Activated CD8-positive, alpha-beta memory T cell treated with anti-CD3 and anti-CD28 coated beads, Interleukin-2, amount 50 U/mL, for 4 hours (primary cell): ENCODE results near the gene STK38L.
"Not testable (repeated sequence)": the region's sequence is repeated elsewhere in the genome, so short reads cannot be mapped to it uniquely, and the experiment has no call there.

Experiments used
- DNase-seq: peaks from one replicate; pipeline ENCODE4 v3.0.0-alpha.2; 2020

The STK38L gene

DNA sequence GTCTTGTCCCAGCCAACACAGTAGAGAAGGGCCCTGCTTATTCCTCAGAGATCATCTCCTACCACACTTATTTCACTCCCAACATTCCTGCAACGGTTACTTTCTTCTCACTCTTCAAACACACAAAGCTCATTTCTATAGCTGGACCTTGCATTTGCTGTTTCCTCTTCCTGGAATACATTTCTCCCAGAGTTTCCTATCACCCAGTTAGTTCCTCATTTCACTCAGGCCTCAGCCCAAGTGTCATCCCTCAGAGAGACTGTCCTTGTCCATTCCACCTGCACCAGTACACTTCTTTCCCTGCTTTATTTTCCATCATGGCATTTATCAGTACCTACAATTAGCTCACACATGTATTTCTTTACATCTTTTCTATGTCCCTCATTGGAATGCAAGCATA, 14.7 kb upstream of the STK38L start:
- DNase-seq = no peak

DNA sequence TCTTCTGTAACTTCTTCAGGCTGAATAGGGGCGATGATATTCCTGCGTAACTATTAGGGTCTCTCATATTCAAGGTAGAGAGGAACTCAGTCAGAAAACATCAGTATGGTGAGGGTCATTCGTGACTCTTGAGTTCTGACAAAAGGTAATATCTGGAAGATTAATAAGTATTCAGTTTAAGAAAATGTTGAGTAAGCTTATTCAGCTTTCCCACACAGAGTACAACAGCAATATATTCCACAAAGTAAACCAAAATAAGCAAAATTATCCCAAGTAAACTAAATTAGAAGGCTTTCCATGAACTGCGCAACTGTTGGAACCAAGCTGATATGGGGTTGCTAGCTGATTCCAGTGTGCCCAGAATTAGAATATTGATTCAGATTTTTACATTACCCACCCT, 12.7 kb upstream of the STK38L start:
- DNase-seq = not testable (repeated sequence)

DNA sequence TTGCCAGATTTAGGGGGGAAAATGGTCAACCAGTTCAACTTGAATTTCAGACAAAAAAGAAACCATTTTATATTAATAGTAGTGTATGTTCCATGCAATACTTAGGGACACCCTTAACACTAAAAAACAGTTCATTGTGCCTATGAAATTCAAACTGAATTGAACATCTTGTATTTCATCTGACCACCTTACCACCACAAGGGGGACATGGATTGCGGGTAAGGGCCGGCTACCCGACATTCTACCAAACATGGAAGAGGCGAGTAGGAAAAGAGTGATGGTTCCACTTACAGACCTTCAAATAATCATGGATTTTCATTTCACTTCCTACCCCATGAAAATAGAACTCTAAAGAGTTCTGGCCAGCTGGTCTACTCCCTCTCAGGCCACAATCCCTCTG, 10.3 kb upstream of the STK38L start:
- DNase-seq = no peak

DNA sequence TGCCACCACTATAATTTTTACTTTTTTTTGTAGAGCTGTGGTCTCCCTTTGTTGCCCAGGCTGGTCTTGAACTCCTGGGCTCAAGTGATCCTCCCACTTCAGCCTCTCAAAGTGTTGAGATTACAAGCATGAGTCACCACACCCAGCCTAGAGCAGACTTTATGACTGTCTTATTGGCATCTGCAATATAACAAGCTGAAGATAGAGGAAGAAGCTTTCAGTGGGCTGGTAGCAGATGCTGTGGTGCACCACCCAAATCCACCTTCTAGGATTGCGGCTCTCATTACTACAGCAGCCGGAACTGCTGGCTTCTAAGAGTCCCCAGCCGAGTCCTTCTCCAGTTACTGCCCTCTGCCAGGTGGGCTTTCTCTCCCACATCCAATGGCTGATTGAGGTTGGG, 7.6 kb upstream of the STK38L start:
- no peak for DNase-seq

DNA sequence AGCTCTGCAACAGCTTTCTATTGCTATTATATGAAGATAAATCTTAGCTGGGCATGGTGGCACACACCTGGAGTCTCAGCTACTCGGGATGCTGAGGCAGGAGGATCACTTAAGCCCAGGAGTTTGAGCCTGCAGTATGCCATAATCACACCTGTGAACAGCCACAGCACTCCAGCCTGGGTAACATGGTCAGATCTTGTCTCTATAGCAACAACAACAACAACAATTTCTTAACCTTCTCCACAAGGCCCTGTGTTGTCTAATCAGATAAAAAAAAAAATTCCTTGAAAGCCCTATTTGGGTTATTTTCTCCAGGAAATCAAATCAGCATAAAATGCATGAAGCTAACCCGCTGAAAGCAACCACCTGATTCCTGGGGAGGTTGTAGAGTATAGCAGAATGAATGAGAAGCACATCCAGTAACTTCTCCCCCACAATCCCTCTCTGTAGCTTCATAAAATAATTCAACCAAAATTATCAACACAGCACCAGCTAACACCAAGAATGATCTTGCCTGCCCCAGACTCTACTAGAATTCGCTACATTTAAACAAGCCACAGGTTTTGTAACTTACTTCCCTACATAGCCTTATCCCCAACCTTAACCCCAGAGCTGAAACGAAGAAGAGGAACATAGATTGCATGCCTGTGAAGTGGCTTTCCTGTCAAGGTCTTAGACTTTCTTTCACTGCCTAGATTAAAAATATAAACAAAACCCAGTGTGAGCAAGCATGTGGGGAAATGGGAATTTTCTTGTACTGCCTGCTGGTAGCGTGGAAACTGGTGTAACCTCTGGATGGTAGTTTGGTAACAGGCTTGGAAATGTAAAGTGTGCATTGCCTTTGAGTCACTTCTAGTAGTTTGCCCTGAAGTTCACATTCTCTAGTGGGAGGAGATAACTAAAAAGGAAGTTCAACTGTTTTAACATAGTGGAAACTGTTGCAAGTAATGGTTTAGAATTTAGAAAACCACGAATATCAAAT, 6.0 kb upstream of the STK38L start:
- DNase-seq = no peak

DNA sequence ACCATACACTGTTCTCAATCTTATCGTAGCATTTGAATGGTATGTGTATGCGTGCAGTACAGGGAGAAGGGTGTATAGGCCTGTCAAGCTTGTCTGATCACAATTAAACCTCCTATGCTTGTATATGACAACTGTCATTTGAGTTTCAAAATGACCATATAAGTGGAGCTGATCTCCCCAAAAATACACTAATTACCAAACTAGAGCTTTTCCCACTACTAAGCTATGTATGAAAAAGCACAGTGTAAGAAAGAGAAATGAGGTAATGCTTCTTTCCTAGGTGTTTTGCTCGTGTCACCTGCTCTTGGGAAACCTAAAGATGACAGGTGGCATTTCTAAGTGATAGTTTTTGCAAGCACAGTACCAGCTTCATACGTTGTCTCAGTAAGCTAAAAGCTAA, 1.1 kb upstream of the STK38L start:
- DNase-seq = no peak

DNA sequence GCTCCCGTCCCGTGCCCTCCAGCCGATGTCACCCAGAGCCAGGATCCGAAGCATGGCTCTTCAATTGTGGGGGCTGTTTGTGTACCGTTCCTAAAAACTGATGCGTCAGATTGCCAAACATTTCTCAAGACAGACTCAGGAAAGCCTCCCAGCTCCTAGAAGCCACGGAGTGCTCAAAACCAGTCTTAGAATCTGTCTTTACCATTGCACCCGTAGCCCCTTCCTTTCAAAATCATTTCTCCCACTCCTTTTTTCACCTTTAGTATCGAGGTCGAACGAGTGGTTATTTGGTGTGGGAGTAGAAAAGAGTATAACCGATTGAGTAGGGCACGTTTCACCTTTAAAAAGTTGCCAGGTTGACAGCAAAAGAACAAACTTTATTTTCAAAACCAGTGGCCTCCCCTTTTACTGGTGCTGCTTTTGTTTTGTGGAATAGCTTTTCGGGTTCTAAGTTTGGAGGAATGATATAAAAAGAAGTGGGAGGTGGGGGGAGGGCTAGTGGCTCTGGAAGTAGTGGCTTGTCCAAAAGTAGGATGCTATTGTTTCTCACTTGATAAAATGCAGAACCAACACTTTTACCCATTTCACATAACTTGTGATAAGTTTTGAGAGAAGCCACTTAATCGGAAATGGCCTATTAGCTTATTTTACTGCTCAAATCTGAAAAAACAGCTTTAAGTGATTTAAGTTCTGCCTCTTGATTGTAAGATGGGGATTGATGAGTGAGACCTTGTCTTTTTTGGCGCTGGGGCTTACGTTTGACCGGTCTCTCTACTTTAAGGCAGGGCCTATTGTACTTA, 803 bp downstream of the STK38L start:
- no peak for DNase-seq

DNA sequence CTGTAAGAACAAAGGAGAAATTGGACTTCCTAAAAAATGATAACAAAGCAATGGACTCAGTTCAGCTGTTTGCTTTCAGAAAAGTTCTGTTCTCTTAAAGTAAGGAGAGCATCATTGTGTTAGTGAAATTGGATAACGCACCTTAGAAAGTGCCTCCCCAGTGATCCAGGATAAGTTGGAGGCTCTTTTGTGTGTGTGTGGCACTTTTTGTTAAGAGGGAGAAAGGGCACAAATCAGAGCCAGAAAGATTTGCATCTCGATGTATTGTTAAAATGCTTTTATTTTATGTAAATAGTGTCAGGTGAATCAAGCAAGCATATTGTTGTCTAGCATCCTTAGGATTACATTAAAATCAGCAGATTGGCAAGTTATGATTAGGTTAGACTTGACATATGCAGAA, 2.1 kb downstream of the STK38L start:
- no peak for DNase-seq

DNA sequence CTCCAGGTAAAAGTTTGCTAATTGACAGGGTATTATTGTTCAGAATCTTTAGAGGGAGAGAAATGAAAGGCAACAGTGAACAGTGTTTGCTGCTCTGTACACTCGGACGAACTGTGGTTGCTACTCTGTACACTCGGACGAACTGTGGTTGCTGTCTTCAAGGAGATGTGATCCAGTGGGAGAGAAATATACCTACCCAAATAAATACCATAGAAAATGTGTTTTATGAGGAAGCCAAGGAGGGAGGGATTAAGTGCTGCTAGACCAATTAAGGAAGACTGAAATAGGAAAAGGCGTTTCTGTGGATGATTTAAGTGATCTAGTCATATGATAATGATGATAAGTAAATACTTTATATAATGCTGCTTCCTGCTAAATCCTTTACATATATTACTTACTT, 2.7 kb downstream of the STK38L start:
- DNase-seq = no peak

DNA sequence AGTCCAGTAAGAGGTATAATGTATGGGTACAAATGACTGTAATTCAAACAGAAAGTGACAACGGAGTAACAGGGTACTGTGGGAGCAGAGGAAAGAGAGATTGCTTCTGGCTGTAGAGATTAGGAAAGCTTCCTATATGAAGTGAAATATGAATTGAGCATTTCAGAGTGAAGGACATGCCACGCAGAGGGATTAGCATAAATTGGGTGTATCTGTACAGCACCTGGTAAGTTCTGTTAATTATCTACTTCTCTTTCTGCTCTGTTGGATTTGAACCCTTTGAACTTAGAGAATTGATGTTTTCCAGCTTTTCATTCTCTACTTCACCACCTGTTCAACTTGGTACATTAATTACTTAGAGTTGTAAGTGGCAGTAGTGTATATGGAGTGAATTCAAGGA, 8.8 kb downstream of the STK38L start:
- no peak for DNase-seq

DNA sequence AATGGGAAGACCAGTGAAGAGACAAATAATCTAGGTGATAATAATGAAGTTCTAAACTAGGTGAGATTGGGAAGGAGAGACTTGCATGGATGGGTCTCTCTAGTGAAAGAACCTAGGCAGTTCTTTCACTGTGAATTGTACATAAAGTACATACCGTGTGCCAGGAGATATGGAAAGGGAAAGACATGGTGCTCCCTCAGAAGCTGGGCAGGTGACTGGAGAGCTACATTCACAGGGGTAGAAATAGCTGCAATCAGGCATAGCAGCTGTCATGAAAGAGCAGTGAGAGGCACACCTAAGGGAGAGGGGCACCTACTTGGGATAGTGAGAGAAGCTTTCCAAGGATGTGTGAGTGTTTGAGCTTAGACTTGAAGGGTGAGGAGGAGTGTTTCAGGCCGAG, 9.3 kb downstream of the STK38L start:
- no peak for DNase-seq

DNA sequence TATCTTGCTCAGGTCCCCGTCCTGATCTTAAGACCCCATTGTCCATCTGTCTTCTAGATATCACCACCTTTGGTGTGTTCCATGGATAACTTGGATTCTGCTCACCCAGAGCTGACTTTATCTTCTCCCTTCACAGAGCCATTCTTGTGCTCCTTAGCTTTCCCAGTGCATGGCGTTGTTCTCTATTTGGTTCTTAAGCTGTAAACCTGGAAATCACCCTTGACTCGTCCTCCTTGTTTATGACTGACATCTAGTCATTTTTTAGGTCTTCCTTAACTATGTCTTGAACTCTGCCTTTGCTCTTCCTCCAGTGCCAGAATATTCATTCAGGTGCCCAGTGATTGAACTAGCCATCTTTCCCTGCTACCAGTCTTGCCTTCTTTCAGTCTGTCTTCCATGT, 11.7 kb downstream of the STK38L start:
- no peak for DNase-seq

DNA sequence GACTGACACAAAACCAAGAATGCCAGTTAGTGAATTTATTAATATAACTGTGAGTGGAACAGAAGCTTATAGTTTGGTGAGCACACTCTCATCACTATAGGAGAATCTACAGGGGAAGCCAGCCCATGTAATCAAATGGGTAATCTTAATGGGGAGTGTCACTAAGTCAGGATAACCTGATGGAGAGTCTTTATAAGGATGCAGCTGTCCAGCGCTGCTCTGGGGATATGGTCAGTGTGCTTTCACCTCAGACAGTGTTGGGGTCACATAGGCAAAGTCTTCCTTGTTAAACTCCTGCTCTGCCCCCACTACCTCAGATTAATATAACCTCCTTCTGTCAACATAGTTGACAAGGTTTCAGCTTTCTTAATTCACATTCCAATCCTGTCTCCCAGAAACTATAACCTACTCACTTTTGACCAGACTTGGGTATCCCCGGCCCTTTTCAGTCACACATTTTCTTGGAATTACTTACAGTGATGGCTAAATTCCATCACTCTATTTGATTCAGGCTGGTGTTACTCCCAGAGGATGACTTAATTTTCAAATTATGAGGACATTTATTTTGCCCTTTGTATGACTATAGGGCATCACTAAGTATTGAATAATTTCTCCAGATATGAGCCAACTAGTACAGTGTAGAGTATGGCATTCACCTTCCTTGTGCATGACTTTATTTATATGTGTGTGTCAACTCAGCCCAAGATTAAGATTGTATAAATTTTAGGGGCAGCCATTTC, 13.2 kb downstream of the STK38L start:
- no peak for DNase-seq

DNA sequence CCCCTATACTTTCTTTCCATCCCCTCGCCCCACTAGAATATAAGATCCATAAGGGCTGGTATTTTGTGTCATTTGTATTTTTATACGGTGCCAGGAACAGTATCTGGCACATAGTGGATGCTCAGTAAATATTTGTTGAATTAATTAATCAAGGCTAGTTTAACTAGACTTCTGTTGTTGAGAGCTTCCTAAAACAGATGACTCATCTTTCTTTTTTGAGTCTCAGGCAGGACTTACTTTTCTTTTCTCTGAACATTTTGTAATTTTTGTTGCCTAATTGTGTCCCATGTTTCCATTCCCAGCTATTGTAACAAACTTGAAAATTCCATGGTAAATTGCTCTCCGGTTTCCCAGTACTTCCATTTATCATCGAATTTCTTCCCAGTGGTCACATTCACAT, 16.7 kb downstream of the STK38L start:
- DNase-seq = no peak

DNA sequence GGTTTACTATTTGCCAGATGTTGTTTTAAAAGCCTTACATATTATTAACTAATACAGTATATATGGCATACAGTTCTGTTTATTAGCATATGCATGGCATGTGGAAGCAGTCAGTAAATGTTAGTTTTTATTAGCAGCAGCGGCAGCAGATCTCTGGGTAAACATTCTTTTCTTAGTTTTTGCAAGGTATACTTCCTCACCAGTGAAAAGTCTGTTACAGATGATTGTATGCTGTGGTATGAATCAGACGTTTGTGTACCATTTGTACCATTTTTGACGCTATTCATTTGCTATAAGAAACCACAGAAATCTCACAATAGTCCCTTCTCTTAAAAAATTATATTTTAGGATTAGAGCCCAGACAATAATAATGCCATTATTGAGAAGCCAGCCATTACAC, 17.8 kb downstream of the STK38L start:
- no peak for DNase-seq

DNA sequence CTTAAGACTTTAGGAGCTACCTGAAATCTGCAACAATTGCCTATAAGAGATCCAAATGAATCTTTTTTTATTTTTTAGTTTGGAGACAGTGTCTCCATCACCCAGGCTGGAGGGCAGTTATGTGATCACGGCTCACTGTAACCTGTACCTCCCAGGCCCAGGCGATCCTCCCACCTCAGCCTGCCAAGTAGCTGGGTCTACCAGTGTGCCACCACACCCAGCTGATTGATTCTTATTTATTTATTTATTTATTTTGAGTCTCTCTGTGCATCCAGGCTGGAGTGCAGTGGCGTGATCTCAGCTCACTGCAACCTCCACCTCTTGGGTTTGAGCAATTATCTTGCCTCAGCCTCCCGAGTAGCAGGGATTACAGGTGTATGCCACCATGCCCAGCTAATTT, 26.1 kb downstream of the STK38L start:
- DNase-seq = no peak

DNA sequence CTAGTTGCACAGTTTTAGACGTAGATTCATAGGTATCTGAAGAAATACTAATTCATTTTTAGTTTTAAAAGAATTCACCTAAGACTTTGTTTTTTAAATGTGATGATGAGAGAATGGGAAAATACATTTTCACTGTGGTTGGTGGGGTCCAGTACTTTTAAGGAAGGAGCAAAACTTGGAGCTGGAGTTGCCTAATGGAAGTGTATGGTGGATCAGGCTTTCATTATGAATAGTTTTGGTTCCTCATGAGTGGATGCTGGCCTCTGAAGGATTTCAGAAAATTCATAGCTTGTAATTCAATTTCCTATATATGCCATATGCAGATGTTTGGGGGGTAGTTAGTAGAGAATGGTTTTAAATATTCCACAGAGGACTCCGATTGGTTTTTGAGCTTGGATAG, 27.1 kb downstream of the STK38L start:
- DNase-seq = no peak

DNA sequence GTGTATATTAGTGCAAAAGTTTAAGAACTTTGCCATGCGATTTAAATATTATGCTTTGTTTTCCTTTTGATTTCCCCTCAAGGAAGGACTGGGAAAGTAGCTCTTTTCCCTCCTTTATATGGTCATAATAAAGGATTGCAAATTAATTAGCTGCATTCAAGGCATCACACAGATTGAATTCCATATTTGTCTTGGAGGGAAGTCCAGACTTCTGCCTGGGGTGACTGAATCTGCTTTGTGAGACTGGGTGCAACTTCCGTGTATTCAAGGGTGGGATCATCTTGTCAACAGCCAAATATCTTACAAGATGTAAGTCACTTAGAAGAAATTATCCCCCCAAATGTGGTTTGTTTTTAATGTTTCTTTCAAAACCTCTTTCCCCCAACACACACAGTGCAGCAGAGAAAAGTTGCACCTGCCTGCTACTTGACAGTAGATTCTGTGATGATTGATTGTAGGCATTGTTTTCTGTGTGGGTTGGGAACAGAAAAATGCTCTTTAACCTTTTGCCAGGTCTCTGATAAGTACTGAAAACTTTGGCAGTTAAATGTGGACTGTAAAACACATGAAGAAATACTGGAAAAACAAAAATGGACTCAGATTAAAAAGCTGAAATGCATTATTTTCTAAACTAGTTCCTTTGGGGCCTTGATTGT, 28.4 kb downstream of the STK38L start:
- no peak for DNase-seq

DNA sequence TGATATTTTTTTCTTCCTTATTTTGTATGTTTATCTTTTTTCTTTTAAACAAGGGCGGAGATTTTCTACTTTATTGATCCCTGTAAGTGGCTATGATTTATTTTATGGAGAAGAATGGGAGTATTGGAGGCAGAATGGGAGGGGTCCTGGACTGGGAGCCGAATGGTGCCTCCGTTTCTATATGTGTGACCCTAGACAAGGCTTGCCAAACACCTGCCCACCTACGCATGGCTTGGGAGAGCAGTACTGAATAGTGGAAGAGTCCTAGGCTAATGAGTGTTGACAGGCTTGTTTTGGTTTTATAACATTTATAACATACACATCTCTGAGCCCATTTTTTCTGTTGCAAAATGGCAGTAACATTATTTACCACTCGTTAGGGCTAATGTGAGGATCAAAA, 29.0 kb downstream of the STK38L start:
- DNase-seq = no peak

DNA sequence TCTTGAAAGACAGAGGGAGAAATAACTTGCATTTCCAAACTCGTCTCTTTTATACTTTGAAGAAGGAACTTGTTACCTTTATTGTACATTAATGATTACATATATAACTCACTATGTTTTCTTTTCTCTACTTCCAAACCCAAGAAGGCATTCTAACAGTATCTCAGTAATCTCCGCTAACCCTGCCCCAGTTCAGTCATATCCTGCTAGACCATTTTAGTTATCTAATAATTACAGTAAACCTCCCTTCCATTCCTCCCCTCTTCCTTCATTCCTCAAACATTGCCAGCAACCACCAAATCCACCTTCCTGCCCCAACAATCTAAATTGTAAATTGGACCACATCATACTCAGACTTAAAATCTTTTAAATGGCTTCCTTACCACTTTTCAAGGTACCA, 30.6 kb downstream of the STK38L start:
- no peak for DNase-seq

DNA sequence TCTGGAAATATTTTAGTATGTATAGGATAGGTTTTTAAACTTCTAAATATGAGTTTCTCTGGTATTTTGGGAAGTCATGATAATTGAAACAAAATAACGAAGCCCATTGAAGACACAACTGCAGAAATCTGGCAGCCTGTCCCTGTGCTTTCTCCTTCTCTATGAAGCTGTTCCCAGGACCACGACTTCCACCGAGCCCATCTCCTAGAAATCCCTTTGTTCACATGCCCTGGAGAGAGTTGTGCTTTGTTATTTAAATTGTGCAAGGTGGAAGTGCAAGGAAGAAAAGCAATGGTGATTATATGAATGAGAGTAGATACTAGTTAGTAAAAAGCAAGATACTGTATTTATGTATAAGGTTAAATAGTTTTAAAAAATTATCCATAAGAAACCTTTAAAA, 32.2 kb downstream of the STK38L start:
- no peak for DNase-seq

DNA sequence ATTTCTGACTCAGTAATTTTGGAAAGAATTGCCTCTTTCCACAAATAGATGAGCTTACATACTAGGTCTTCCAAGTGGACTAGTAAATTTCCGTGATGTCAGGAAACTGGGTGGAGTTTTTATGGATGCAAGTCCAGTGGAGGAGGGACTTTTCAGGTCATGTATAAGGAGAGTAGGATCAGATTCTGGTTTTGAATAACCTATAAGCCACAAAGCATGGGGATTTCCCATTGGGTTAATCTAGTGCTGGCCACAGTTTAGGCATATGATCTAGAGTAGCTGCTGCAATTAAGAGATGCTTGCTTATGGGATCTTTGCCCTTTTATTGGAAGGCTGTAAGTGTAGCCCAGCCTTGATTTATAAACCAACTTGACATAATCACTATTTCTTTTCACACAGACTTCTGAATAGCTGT, 33.8 kb downstream of the STK38L start:
- DNase-seq = no peak

DNA sequence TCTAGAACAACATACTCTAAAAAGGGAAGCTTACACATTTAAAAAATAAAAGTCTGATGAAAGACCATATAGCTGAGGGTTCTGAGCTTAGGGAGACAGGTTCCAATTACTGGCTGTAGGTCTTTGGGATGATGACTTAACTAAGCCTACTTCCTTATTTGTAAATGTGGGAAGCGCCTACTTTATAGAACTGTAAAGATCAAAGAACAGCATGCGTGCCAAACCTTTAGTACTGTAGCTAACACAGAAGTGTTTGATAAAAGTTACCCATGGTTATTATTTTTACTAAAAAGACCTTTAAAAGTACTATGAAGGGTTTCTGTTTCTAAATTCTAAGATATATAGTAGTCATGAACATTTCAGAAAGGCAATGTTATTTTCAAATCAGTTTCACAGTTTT, 35.7 kb downstream of the STK38L start:
- no peak for DNase-seq
